Esophagus muscularis mucosa (tissue), 4 donors: ENCODE measurements around the gene ID2. TPM values are rescaled to one million over a fixed set of nuclear protein-coding genes. Genes with fewer than 3 reads are reported as not detected.

Source experiments
- DNase-seq: peaks from one replicate; pipeline ENCODE4 v3.0.0-alpha.2; 2017; ENCODE audit errors: extremely low spot score
- H3K27ac ChIP-seq, 4 donors: fragments of 200-600 bp; sonication (generic); replicated peaks in 1 of 4; 1 replicate in 3 of 4; 2 replicates in 1 of 4; pipeline ENCODE4 v1.5.1; 2016 to 2019; ENCODE audit warnings: mild to moderate bottlenecking in 1 of 4
- H3K27me3 ChIP-seq, 4 donors: fragments of 200-600 bp; sonication (generic); one replicate each; pipeline versions ENCODE4 v1.5.1 to v1.6.0; 2016 to 2019
- H3K36me3 ChIP-seq, 4 donors: fragments of 200-600 bp; sonication (generic); one replicate each; pipeline ENCODE4 v1.5.1; 2016 to 2019
- H3K4me1 ChIP-seq, 4 donors: fragments of 200-600 bp; sonication (generic); one replicate each; pipeline ENCODE4 v1.5.1; 2016 to 2019
- H3K4me3 ChIP-seq, 4 donors: fragments of 200-600 bp; sonication (generic); 1 replicate in 2 of 4; 2 replicates in 2 of 4; pipeline ENCODE4 v1.5.1; 2016 to 2019; ENCODE audit warnings: mild to moderate bottlenecking in 4 of 4, moderate library complexity in 1 of 4
- H3K9me3 ChIP-seq, 4 donors: fragments of 200-600 bp; sonication (generic); 1 replicate in 3 of 4; 2 replicates in 1 of 4; pipeline ENCODE4 v1.5.1; 2016 to 2019
- EP300 ChIP-seq: sonication (generic); formaldehyde crosslinking; IDR thresholded peaks from one replicate; pipeline ENCODE4 v1.6.1; 2017; ENCODE audit warnings: antibody characterized with exemption
- POLR2A ChIP-seq: fragments of 450-650 bp; IDR thresholded peaks from one replicate; pipeline ENCODE4 v1.6.1; 2017; ENCODE audit warnings: antibody characterized with exemption, moderate library complexity, mild to moderate bottlenecking, low read depth
- POLR2AphosphoS5 ChIP-seq, 2 donors: sonication (generic); formaldehyde crosslinking; IDR thresholded peaks; one replicate each; pipeline ENCODE4 v1.6.1; 2017; ENCODE audit warnings: antibody characterized with exemption in 2 of 2
- WGBS: methylation state at CpG from one replicate; pipeline ENCODE4 v1.1.5; 2018; 5-methylcytosine and 5-hydroxymethylcytosine counted together
- intact Hi-C: fragments of 100-400 bp; cut with DNase I; formaldehyde crosslinking; loops from one replicate; pipeline ENCODE4 v1.15.1; 2023
- total RNA-seq, 4 donors: library from RNA; depleted of rRNA; stranded (reverse); fragments of >200 nt; gene quantifications; one replicate each; pipeline versions ENCODE4 v1.1.0 to v1.2.1, GENCODE V29; 2016
- TF ChIP-seq, protein P1 (sequence below), 3 experiments: fragments of 200-600 bp in 2 of 3; fragments of 450-650 bp in 1 of 3; sonication (generic) in 2 of 3; IDR thresholded peaks; one replicate each; pipeline ENCODE4 v1.5.1; 2017 to 2019; ENCODE audit warnings: antibody characterized with exemption in 3 of 3, mild to moderate bottlenecking in 2 of 3, moderate library complexity in 1 of 3

The ID2 gene
- total RNA-seq, 4 donors from 2014 or later = 149 to 254 (median 187) TPM

DNA sequence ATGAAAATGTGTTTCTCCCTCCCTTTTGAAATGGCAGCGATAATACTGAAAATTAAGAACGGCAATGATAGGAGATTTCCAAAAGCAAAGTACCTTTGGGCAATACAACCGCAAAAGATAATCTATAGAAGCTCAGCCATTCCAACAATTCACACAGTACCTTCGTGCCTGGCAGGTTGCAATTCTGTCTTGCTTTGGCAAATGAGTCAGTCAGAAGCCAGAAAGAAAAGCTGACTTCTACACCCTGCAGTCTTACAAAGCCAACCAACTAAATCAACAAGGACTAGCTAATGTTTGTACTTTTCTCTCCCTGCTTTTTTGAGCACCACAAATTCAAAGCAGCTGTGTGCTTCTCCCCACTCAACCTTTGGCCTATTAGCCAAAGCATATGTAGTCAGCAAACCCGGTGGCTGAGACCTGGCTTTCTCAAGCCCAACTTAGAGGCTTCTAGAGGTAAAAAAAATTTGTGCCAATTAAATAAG, 25.7 kb upstream of the ID2 start:
- TF ChIP-seq, protein P1, sequence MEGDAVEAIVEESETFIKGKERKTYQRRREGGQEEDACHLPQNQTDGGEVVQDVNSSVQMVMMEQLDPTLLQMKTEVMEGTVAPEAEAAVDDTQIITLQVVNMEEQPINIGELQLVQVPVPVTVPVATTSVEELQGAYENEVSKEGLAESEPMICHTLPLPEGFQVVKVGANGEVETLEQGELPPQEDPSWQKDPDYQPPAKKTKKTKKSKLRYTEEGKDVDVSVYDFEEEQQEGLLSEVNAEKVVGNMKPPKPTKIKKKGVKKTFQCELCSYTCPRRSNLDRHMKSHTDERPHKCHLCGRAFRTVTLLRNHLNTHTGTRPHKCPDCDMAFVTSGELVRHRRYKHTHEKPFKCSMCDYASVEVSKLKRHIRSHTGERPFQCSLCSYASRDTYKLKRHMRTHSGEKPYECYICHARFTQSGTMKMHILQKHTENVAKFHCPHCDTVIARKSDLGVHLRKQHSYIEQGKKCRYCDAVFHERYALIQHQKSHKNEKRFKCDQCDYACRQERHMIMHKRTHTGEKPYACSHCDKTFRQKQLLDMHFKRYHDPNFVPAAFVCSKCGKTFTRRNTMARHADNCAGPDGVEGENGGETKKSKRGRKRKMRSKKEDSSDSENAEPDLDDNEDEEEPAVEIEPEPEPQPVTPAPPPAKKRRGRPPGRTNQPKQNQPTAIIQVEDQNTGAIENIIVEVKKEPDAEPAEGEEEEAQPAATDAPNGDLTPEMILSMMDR (IDR thresholded peaks at IDR 0.05) = no peak
- no peak for TF ChIP-seq EP300
- DNase-seq = no peak
- H3K4me1 ChIP-seq = peaks cover under 1 to 8% (median 4%) of the 10 kb centered on the region in 4 donors
- no peak overlapping the region for H3K4me3 ChIP-seq
- H3K27ac ChIP-seq = no peak overlapping the region
- WGBS = 92% methylated on average over 5 of the region's 5 CpGs
- intact Hi-C loops = no loop called here
- no peaks in the 10 kb centered on the region for H3K9me3 ChIP-seq
- H3K36me3 ChIP-seq = no peaks in the 10 kb centered on the region
- H3K27me3 ChIP-seq = no peaks in the 10 kb centered on the region

DNA sequence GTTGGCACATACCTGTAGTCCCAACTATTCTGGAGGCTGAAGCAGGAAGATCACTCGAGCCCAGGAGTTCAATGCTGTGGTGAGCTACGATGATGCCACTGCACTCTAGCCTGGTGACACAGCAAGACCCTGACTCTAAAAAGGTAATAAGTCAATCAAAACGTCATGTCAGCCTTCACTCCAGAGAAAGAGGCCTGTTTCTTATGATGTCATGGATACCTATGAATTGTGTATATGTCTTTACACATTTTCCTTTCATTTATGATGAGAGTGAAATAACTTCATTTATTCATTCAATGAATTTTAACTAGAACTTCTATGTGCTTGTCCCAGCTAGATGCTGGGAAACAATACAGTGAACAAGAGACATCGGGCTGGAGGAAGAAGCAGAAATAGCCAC, 25.0 kb upstream of the ID2 start:
- WGBS = 87% methylated on average over 4 of the region's 4 CpGs
- TF ChIP-seq POLR2AphosphoS5 (IDR thresholded peaks at IDR 0.05) (no peak), EP300 (no peak), POLR2A (no peak)
- TF ChIP-seq, protein P1 (IDR thresholded peaks at IDR 0.05) = no peak
- Histone ChIP-seq H3K4me3 (no peak overlapping the region), H3K27ac (no peak overlapping the region), H3K27me3 (no peaks in the 10 kb centered on the region), H3K9me3 (no peaks in the 10 kb centered on the region), H3K36me3 (no peaks in the 10 kb centered on the region), H3K4me1 (peaks cover 6 to 11% (median 8%) of the 10 kb centered on the region in 4 donors)
- DNase-seq = no peak
- intact Hi-C loops = no loop called here

DNA sequence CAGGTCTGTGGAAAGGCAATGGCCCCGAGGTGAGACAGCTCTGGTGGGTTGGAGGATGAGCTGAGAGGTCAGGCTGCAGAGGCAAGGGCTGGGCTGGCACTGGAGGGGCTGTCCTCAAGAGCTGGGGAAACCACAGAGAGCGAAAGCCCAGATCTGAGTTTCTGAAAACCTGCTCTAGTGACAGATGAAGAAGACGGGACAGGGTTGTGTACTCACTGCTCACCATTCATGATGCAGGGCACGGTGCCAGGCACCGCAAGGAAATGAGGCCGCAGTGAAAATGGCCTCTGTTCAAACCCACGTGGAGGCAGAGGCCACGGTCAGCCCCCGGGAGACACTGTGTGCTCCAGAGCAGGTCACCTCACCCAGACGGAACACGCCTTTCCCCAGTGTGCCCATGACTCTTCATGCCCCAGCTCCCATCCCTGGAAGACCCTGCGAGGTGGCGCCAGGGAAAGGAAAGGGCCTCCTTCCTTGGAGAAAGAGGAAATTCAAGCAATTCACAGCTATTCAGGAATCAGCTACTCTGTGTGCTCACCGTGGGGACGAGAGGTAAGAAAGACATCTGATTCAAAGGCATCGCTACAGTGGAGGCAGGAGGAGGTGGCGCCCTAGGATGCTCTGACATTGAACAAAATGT, 24.3 kb upstream of the ID2 start:
- 85% methylated on average over 16 of the region's 17 CpGs for WGBS
- H3K36me3 ChIP-seq = no peaks in the 10 kb centered on the region
- H3K4me1 ChIP-seq = peaks cover 13 to 19% (median 15%) of the 10 kb centered on the region in 4 donors
- DNase-seq = no peak
- H3K4me3 ChIP-seq = no peak overlapping the region
- intact Hi-C loops = no loop called here
- TF ChIP-seq EP300 = no peak
- TF ChIP-seq, protein P1 (IDR thresholded peaks at IDR 0.05) = no peak
- no peak for TF ChIP-seq POLR2AphosphoS5 (IDR thresholded peaks at IDR 0.05)
- no peak for TF ChIP-seq POLR2A
- no peak overlapping the region for H3K27ac ChIP-seq
- no peaks in the 10 kb centered on the region for H3K27me3 ChIP-seq
- H3K9me3 ChIP-seq = no peaks in the 10 kb centered on the region

DNA sequence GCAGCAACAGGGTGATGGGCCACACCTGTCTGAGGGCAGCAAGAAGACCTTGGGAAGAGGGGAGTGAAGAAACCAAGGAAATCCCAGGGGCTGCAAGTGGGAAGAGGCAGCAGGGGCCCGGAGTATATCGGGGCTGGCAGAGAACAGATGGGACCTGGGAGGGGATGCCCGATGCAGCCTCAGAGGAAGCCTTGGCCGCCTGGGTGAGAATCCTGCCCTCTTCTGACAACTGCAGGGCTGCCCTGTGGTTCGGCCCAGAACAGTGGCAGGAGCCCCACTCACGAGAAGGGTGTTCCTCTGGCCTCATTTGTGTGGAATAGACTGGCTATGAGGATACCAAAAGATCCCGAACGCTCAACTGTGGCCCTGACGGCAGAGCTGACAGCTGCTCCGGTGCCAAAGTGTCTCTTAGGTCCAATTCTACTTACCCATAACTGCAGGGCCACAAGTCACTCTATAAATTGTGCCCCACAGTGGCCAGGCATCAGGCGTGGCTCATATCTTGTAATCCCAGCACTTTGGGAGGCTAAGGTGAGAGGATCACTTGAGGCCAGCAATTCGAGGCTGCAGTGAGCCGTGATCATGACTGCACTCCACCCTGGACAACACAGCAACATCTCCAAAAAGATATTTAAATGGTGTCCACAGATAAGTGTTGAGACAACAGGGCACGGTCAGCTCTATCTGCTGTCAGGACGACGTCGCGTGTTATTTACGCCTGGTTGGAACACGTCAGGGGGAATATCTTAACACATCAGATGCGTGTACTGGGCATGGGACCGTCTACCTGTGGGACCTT, 23.6 kb upstream of the ID2 start:
- Histone ChIP-seq H3K27me3 (no peaks in the 10 kb centered on the region), H3K36me3 (no peaks in the 10 kb centered on the region), H3K4me1 (peaks cover 15 to 22% (median 17%) of the 10 kb centered on the region in 4 donors), H3K9me3 (no peaks in the 10 kb centered on the region), H3K27ac (no peak overlapping the region), H3K4me3 (no peak overlapping the region)
- WGBS = 96% methylated on average over 22 of the region's 22 CpGs
- intact Hi-C loops = no loop called here
- TF ChIP-seq POLR2A (no peak), POLR2AphosphoS5 (IDR thresholded peaks at IDR 0.05) (no peak), EP300 (no peak)
- TF ChIP-seq, protein P1 (IDR thresholded peaks at IDR 0.05) = no peak
- no peak for DNase-seq
